SK-N-SH (cell line): ENCODE data around the gene CYB561D1. TPM values are rescaled to one million over a fixed set of nuclear protein-coding genes. Genes with fewer than 3 reads are reported as not detected.

Source experiments
- CTCF ChIA-PET: fragments of 300-600, 350-600 bp; formaldehyde crosslinking; extraction: SDS; loops from one replicate; lab custom pipeline; 2021; lab: Yijun Ruan, JAX
- POLR2A ChIA-PET: fragments of 350-600 bp; sonication (Branson Sonifier 250); formaldehyde crosslinking; extraction: SDS; loops from one replicate; lab custom pipeline; 2020; ENCODE audit warnings: antibody characterized with exemption, inconsistent platforms; lab: Yijun Ruan, JAX
- DNase-seq: peaks from one replicate; pipeline ENCODE4 v3.0.0; 2012
- H2AFZ ChIP-seq: fragments of 200-600 bp; sonication (generic); 2 replicates; pipeline ENCODE4 v1.8.1; 2016; ENCODE audit warnings: antibody characterized with exemption, mild to moderate bottlenecking, low read depth
- H3F3A ChIP-seq: fragments of 200-600 bp; sonication (generic); replicated peaks from 2 replicates; pipeline ENCODE3; 2016; ENCODE audit warnings: antibody characterized with exemption, mild to moderate bottlenecking; ENCODE audit not compliant: insufficient read depth
- H3K27ac ChIP-seq, 2 experiments: fragments of 200-500 bp in 1 of 2; fragments of 200-600 bp in 1 of 2; sonication (Bioruptor generic) in 1 of 2; sonication (generic), shearing (Covaris generic) in 1 of 2; 2 replicates each; pipeline versions ENCODE4 v1.5.1 to v1.6.1; 2014 to 2016; ENCODE audit warnings: low read depth in 2 of 2, inconsistent platforms in 1 of 2, low read length in 1 of 2, mild to moderate bottlenecking in 1 of 2, mixed read lengths in 1 of 2
- H3K27me3 ChIP-seq: fragments of 200-600 bp; sonication (generic), shearing (Covaris generic); 2 replicates; pipeline ENCODE4 v1.6.1; 2016; ENCODE audit warnings: mixed run types; ENCODE audit not compliant: insufficient read depth
- H3K36me3 ChIP-seq, 2 experiments: fragments of 200-500 bp in 1 of 2; fragments of 200-600 bp in 1 of 2; sonication (Bioruptor generic) in 1 of 2; sonication (generic) in 1 of 2; replicated peaks in 1 of 2; 2 replicates each; pipeline versions ENCODE3 to v1.5.1; 2014 to 2016; ENCODE audit warnings: low read length in 1 of 2, mild to moderate bottlenecking in 1 of 2; ENCODE audit not compliant: insufficient read depth in 2 of 2, control insufficient read depth in 1 of 2
- H3K4me1 ChIP-seq, 2 experiments: fragments of 200-500 bp in 1 of 2; fragments of 200-600 bp in 1 of 2; sonication (Bioruptor generic) in 1 of 2; sonication (generic), shearing (Covaris generic) in 1 of 2; 2 replicates each; pipeline versions ENCODE4 v1.5.1 to v1.6.1; 2014 to 2016; ENCODE audit warnings: low read depth in 1 of 2, low read length in 1 of 2, mixed run types in 1 of 2; ENCODE audit not compliant: insufficient read depth in 2 of 2, control insufficient read depth in 1 of 2
- H3K4me2 ChIP-seq: fragments of 200-600 bp; sonication (generic), shearing (Covaris generic); 2 replicates; pipeline ENCODE4 v1.6.1; 2017; ENCODE audit warnings: mixed run types
- H3K4me3 ChIP-seq, 2 experiments: fragments of 200-500 bp in 1 of 2; fragments of 200-600 bp in 1 of 2; sonication (Bioruptor generic) in 1 of 2; sonication (generic), shearing (Covaris generic) in 1 of 2; 2 replicates each; pipeline versions ENCODE4 v1.5.1 to v1.8.1; 2014 to 2016; ENCODE audit warnings: low read depth in 2 of 2, inconsistent platforms in 1 of 2, low read length in 1 of 2, mild to moderate bottlenecking in 1 of 2, mixed read lengths in 1 of 2, moderate library complexity in 1 of 2
- H3K79me2 ChIP-seq: fragments of 200-600 bp; sonication (generic); 2 replicates; pipeline ENCODE4 v1.8.1; 2017; ENCODE audit warnings: mild to moderate bottlenecking; ENCODE audit not compliant: insufficient read depth
- H3K9ac ChIP-seq: fragments of 200-600 bp; sonication (generic); 2 replicates; pipeline ENCODE4 v1.6.1; 2017; ENCODE audit warnings: mixed run types
- H3K9me2 ChIP-seq: fragments of 200-600 bp; sonication (generic); 2 replicates; pipeline ENCODE4 v1.6.1; 2017; ENCODE audit warnings: mixed run types
- H3K9me3 ChIP-seq: fragments of 200-600 bp; sonication (generic); 2 replicates; pipeline ENCODE4 v1.6.1; 2017; ENCODE audit warnings: mixed run types, mild to moderate bottlenecking, moderate library complexity
- H4K20me1 ChIP-seq: fragments of 200-600 bp; sonication (generic); 2 replicates; pipeline ENCODE4 v1.6.1; 2017; ENCODE audit warnings: mild to moderate bottlenecking, mixed run types; ENCODE audit not compliant: insufficient read depth
- CHD2 ChIP-seq: fragments of 150-350 bp; IDR thresholded peaks from 2 replicates; pipeline ENCODE4 v1.6.1; 2018; ENCODE audit warnings: low read length; ENCODE audit not compliant: partially characterized antibody
- CTCF ChIP-seq: fragments of 200-600 bp; sonication (generic); IDR thresholded peaks from 2 replicates; pipeline ENCODE4 v1.6.1; 2017; ENCODE audit warnings: antibody characterized with exemption, mild to moderate bottlenecking, moderate library complexity
- ELF1 ChIP-seq: IDR thresholded peaks from 2 replicates; pipeline ENCODE4 v1.4.0; 2012
- EP300 ChIP-seq, 2 experiments: IDR thresholded peaks; 2 replicates each; pipeline versions ENCODE4 v1.4.0 to v1.6.1; 2012; ENCODE audit warnings: borderline replicate concordance in 1 of 2, low read depth in 1 of 2, low read length in 1 of 2
- EZH2phosphoT487 ChIP-seq: fragments of 200-600 bp; sonication (generic); IDR thresholded peaks from 2 replicates; pipeline ENCODE4 v1.6.1; 2017; ENCODE audit warnings: low read depth, mixed run types, mild to moderate bottlenecking, antibody characterized with exemption, moderate library complexity, borderline replicate concordance
- FOSL2 ChIP-seq: IDR thresholded peaks from 2 replicates; pipeline ENCODE4 v1.4.0; 2012; ENCODE audit warnings: low read depth, mild to moderate bottlenecking, moderate library complexity, borderline replicate concordance
- FOXJ3 ChIP-seq: sonication (generic); formaldehyde crosslinking; IDR thresholded peaks from 2 replicates; pipeline ENCODE4 v1.5.1; 2020; ENCODE audit warnings: mild to moderate bottlenecking, missing genetic modification reagents
- GATA2 ChIP-seq: sonication (generic); formaldehyde crosslinking; IDR thresholded peaks from 2 replicates; pipeline ENCODE4 v1.5.0; 2020; ENCODE audit warnings: mild to moderate bottlenecking, missing genetic modification reagents
- JUND ChIP-seq: IDR thresholded peaks from 2 replicates; pipeline ENCODE4 v1.4.0; 2012
- MXI1 ChIP-seq: IDR thresholded peaks from 2 replicates; pipeline ENCODE4 v1.6.1; 2012; ENCODE audit warnings: mild to moderate bottlenecking, low read depth, low read length, improper control_type of control experiment
- NFIC ChIP-seq: IDR thresholded peaks from 2 replicates; pipeline ENCODE4 v1.4.0; 2012; ENCODE audit warnings: borderline replicate concordance
- PBX3 ChIP-seq: IDR thresholded peaks from 2 replicates; pipeline ENCODE4; 2012
- RFX5 ChIP-seq: IDR thresholded peaks from 2 replicates; pipeline ENCODE4 v1.6.1; 2012; ENCODE audit warnings: mild to moderate bottlenecking, improper control_type of control experiment, low read length
- RXRA ChIP-seq: IDR thresholded peaks from 2 replicates; pipeline ENCODE4 v1.4.0; 2012; ENCODE audit warnings: low read depth, mild to moderate bottlenecking, borderline replicate concordance
- SIN3A ChIP-seq: IDR thresholded peaks from 2 replicates; pipeline ENCODE4 v1.6.1; 2012; ENCODE audit warnings: low read depth, mild to moderate bottlenecking, low read length, moderate library complexity, borderline replicate concordance
- TEAD4 ChIP-seq: IDR thresholded peaks from 2 replicates; pipeline ENCODE4 v1.4.0; 2012; ENCODE audit warnings: mild to moderate bottlenecking, borderline replicate concordance; ENCODE audit not compliant: insufficient read depth
- USF2 ChIP-seq: fragments of 150-350 bp; IDR thresholded peaks from 2 replicates; pipeline ENCODE4 v1.6.1; 2017; ENCODE audit warnings: antibody characterized with exemption, low read length, low read depth, borderline replicate concordance
- YY1 ChIP-seq: IDR thresholded peaks from 2 replicates; pipeline ENCODE4 v1.4.0; 2012; ENCODE audit warnings: low read depth, mild to moderate bottlenecking
- ZBTB33 ChIP-seq: IDR thresholded peaks from 2 replicates; pipeline ENCODE4 v1.4.0; 2012; ENCODE audit warnings: low read depth, borderline replicate concordance
- WGBS: methylation state at CpG from one replicate; pipeline ENCODE4 v1.1.6; 2017; ENCODE audit warnings: low lambda C conversion rate; 5-methylcytosine and 5-hydroxymethylcytosine counted together
- polyA plus RNA-seq, 3 experiments: library from polyadenylated mRNA; depleted of rRNA; stranded (reverse); fragments of >200 nt; gene quantifications; 2 replicates each; pipeline ENCODE4 v1.2.3, GENCODE V29; 2012

Gene CYB561D1
- polyA plus RNA-seq, 1 of the 3 experiments (the other 2 are of a cell fraction): 5.4 TPM

- TF ChIP-seq SIN3A (no peak), RFX5 (no peak), JUND (no peak)
Measured at GRCh38 chr1:109468061-109468460, 25.8 kb upstream of the CYB561D1 start (continued).

GRCh38 chr1:109468903-109469302, 25.0 kb upstream of the CYB561D1 start:
- no peaks in the 10 kb centered on the region for H3K36me3 ChIP-seq
- no peaks in the 10 kb centered on the region for H3F3A ChIP-seq
- H3K9me3 ChIP-seq: no peaks in the 10 kb centered on the region
- H3K9me2 ChIP-seq: no peaks in the 10 kb centered on the region
- no peaks in the 10 kb centered on the region; a peak in 1 of 4 replicates for H3K4me1 ChIP-seq
- TF ChIP-seq FOSL2 (no peak), USF2 (no peak), GATA2 (no peak), RXRA (no peak), ELF1 (no peak), FOXJ3 (no peak), ZBTB33 (no peak), RFX5 (no peak), CHD2 (no peak), MXI1 (no peak), EZH2phosphoT487 (no peak), YY1 (no peak), NFIC (no peak), PBX3 (no peak), TEAD4 (no peak), CTCF (no peak), SIN3A (no peak), EP300 (IDR thresholded peaks at IDR 0.05; ENCODE audit: borderline replicate concordance in 1 of 2, low read depth in 1 of 2, low read length in 1 of 2) (no peak)
- TF ChIP-seq, all 33 proteins: peak for 0
- no peaks in the 10 kb centered on the region for H3K79me2 ChIP-seq
- POLR2A ChIA-PET: no interaction called here
- peaks cover 96% of the 10 kb centered on the region for H3K27me3 ChIP-seq
- no peak overlapping the region for H3K4me2 ChIP-seq
- WGBS: 12% methylated on average over 2 of the region's 2 CpGs
- DNase-seq: no peak
- no peaks in the 10 kb centered on the region for H4K20me1 ChIP-seq
- no peak overlapping the region for H3K4me3 ChIP-seq
- H2AFZ ChIP-seq: no peak overlapping the region
- CTCF ChIA-PET: interaction anchor here (0.7 to 2.8 kb wide), 4 partner anchors 22 to 591 kb away, joined by 3 to 12 read pairs (median 4); no protein-coding TSS in a partner anchor
- no peak overlapping the region for H3K9ac ChIP-seq
- no peak overlapping the region for H3K27ac ChIP-seq
